HG03378 (cell line): ENCODE results near the gene GRIN3A.

Source experiments
- ATAC-seq: cut with Tn5 transposase; IDR thresholded peaks from one replicate; pipeline ENCODE4 v1.9.1; 2021; ENCODE audit warnings: mild to moderate bottlenecking, moderate library complexity; ENCODE audit not compliant: unreplicated experiment

GRIN3A gene

GRCh38 chr9:101533334-101534204 lies 204.9 kb downstream of the GRIN3A start, which contains the start of gene RNF20:
Gene RNF20 (plus strand): TSS chr9:101533853. CDS start chr9:101535424, 1,571 bp downstream.
- ATAC-seq: peak; percentile 99

- ATAC-seq: peak; percentile 51
These were observed 208.3 kb downstream of the GRIN3A start for GRCh38 chr9:101530076-101530711.

GRCh38 chr9:101528015-101528414 lies 210.4 kb downstream of the GRIN3A start:
- ATAC-seq: no peak

GRCh38 chr9:101527066-101527465 lies 211.4 kb downstream of the GRIN3A start:
- no peak for ATAC-seq

GRCh38 chr9:101524371-101524770 lies 214.1 kb downstream of the GRIN3A start:
- no peak for ATAC-seq
